Rectal smooth muscle tissue (tissue), 1 donor: ENCODE data around the gene CARD10.

Source experiments
- H3K27ac ChIP-seq: one replicate; pipeline ENCODE4 v1.7.0; 2013; ENCODE audit warnings: low read depth, low read length, inconsistent platforms
- H3K27me3 ChIP-seq: one replicate; pipeline ENCODE4 v1.7.0; 2013; ENCODE audit warnings: low read length; ENCODE audit not compliant: control insufficient read depth, insufficient read depth
- H3K36me3 ChIP-seq: one replicate; pipeline ENCODE4 v1.7.0; 2013; ENCODE audit warnings: low read length; ENCODE audit not compliant: control insufficient read depth, insufficient read depth
- H3K4me1 ChIP-seq: one replicate; pipeline ENCODE4 v1.7.0; 2013; ENCODE audit warnings: low read length; ENCODE audit not compliant: control insufficient read depth, insufficient read depth
- H3K4me3 ChIP-seq: one replicate; pipeline ENCODE4 v1.7.0; 2013; ENCODE audit warnings: low read length
- H3K9ac ChIP-seq: one replicate; pipeline ENCODE4 v1.7.0; 2013; ENCODE audit warnings: low read length

CARD10 gene

DNA sequence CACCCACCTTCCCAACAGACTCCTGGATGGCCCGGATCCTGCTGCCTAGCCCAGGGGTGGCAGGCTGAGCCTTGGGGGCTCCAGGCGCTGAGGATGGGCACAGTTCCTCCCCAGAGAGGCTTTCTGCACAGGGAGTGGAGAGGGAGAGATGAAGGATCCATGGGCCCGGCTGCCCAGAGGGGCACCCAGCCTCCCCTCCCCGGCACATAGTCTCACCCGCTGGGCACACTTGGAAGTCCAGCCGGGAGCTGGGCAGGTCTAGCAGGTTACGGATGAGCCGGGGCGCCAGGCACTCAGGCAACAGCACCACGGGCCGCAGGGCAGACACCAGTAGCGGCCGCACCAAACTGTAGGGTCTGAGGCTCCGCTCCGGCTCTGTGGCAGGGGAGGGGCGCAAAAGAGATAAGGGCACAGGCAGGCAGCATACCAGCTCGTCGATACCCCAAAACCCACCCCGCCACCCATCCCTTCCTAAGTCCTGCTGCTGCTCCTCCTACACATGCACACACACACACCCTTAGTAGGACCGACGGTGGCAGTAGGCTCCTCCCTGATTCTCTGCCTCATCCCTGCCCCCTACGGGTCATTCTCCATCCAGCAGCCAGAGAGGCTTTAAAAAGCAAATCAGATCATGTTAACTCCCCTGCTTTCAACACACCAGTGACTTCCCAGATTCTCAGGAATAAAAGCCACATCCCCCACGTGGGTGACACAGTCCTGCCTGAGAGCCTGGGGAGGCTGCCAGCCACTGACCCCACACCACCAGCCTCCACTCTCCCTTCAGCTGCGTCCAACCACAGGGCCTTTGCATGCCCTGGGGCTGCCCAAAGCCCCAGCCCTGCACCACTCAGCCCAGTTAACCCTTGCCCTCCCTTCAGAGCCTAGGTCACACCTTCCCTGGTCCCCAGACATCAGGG lies 26.5 kb downstream of the CARD10 start:
- Histone ChIP-seq H3K4me1 (no peaks in the 10 kb centered on the region), H3K27me3 (peaks cover 5% of the 10 kb centered on the region), H3K36me3 (peaks cover 5% of the 10 kb centered on the region), H3K4me3 (no peak overlapping the region), H3K27ac (no peak overlapping the region), H3K9ac (no peak overlapping the region)

DNA sequence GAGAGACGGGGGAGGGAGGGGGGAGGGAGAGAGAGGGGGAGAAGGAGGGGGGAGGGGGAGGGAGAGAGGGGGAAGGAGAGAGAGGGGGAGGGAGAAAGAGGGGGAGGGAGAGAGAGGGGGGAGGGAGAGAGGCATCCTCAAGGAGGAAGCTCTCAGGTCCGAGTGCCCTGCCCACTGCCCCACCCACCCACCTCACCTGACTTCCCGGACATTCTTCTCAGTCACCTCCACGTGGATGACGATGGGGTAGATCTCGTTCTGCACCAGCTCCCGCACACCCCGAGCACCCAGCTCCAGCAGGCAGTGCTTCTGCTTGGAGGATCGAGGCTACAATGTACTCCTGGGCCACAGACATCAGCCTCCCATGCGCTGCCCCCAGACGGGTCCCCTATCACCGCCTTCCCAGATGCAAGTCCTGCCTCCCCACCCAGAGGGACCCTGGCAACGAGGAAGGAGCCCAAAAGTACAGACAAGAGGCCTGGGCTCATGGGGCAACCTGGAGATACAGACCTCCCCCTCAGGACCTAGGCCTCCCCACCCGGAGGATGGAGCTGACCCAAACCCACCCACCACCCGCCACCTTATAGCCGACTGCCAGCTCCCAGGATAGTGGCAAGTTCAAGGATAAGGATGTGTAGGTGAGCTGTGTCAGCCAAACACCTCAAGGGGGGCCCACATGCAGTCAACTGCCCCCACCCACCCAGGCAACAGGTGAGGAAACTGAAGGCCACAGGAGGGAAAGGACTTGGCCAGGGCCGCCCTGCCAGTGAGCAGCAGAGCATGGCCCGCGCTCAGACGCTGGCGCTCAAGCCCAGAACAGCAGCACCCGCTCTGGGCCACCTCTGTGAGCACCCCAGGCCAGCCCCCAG lies 27.4 kb downstream of the CARD10 start:
- no peak overlapping the region for H3K9ac ChIP-seq
- no peak overlapping the region for H3K4me3 ChIP-seq
- H3K36me3 ChIP-seq: peaks cover 5% of the 10 kb centered on the region
- H3K4me1 ChIP-seq: no peaks in the 10 kb centered on the region
- H3K27me3 ChIP-seq: peaks cover 3% of the 10 kb centered on the region
- no peak overlapping the region for H3K27ac ChIP-seq

DNA sequence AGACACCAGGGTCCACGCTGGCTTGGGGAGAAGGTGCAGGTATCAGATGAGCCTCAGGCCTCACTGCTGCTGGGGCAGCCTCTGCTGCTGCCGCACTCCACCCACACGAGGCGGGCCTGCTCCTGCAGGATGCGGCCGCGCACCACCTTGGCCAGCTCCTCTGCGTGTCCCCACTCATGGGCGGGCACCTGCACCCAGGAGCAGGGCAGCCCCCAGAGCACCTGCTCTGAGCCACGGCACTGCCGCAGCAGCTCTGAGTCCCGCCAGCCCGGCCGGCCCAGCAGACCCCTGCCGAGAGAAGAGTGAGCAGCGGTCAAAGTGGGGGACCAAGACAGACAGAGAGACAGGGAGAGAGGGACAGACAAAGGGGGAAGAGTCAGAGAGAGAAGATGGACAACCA lies 28.1 kb downstream of the CARD10 start:
- no peaks in the 10 kb centered on the region for H3K4me1 ChIP-seq
- H3K27me3 ChIP-seq: peaks cover 2% of the 10 kb centered on the region
- peaks cover 1% of the 10 kb centered on the region for H3K36me3 ChIP-seq
- no peak overlapping the region for H3K27ac ChIP-seq
- no peak overlapping the region for H3K4me3 ChIP-seq
- no peak overlapping the region for H3K9ac ChIP-seq

DNA sequence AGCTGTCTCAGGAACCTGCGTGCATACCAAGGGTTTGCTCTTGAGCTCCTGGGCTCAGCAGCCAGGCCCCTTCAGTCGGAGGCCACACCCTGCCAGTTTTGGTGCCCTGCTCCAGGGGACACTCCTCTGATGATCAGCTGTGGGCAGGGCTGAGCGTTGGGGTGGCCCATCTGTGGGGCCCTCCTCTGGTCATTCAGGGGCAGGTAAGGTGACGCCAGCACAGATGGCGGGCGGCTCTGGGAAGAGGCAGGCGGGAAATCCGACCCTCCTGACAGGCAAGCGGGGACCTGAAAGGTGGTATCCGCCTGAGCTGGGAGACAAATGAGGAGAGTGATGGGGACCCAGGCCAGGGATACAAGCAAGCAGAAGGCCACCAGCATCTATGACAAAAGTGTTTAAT lies 29.2 kb downstream of the CARD10 start:
- Histone ChIP-seq H3K27ac (no peak overlapping the region), H3K27me3 (peaks cover 2% of the 10 kb centered on the region), H3K4me1 (no peaks in the 10 kb centered on the region), H3K9ac (no peak overlapping the region), H3K4me3 (no peak overlapping the region), H3K36me3 (no peaks in the 10 kb centered on the region)

DNA sequence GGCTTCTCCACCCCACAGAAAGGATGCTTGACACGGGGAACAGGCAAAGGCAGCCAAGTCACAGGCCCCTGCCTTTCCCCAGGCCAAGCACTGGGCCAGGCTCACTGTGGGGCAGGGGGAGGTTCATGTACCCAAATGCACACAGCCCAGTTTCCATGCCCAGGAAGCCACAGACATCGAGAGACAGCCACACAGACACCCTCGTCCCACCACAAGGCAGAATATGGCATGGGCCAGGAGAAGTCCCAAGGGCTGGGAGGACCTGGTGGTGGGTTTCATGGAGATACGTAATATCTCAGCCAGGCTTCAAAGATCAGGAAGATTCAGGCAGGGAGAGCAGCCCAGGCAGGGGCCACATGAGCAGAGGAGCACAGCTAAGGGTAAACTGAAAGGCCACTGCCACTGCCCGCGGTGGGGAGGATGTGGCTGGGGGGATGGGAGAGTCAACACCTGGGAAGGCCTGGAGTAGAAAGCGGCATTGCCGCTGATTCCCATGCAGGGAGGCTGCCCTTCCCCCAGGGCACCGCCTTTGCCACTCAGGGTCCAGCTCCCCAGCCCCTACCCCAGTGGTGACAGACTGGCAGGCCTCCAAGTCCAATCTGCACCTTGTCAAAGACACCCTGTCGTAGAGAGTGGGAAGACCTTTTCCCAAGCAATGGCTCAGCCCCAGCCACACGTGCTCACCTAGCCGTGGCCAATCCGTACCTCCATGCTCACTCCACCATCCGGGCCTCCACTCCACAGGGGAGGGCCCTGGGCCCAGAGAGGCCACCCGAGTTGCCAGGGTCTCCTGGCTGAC lies 30.7 kb downstream of the CARD10 start:
- no peaks in the 10 kb centered on the region for H3K27me3 ChIP-seq
- H3K9ac ChIP-seq: no peak overlapping the region
- H3K27ac ChIP-seq: no peak overlapping the region
- H3K4me1 ChIP-seq: no peaks in the 10 kb centered on the region
- H3K36me3 ChIP-seq: no peaks in the 10 kb centered on the region
- H3K4me3 ChIP-seq: no peak overlapping the region

DNA sequence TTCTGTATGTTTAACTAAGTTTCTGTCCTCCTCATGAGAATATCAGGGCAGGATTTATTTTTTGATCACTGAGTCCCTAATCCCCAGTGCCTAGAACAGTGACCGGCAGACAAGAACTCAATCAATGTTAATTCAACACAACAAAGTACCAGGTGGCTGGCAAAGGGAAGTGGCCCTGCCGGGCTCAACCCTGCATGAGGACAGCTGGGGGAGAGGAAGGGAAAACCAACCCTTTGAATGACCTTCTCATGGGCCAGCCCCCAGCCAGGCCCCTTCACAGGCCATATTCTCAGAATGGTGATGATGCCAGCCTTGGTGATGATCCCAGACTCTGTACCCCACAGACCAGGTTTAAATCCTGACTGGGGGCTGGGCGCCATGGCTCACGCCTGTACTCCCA lies 31.6 kb downstream of the CARD10 start:
- Histone ChIP-seq H3K4me1 (no peaks in the 10 kb centered on the region), H3K36me3 (no peaks in the 10 kb centered on the region), H3K4me3 (no peak overlapping the region), H3K9ac (no peak overlapping the region), H3K27ac (no peak overlapping the region), H3K27me3 (no peaks in the 10 kb centered on the region)

DNA sequence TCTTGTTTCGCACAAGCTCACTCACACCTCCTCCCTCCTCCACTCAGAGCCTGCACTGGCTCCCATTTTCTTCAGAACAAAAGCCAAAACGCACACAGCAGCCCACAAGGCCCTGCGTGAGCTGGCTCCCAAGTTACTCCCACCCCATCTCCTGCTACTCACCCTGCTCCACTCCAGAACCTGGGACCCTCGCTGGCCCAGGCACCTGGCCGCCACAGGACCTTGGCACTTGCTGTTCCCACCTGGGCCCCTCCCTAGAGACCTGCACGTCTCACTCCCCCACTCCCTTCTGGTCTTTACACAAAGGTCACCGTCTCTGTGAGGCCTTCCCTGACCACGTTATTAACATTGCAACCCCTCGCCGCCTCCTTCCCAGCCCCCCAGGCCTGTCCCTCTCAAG lies 32.1 kb downstream of the CARD10 start:
- Histone ChIP-seq H3K9ac (no peak overlapping the region), H3K36me3 (no peaks in the 10 kb centered on the region), H3K27ac (no peak overlapping the region), H3K4me3 (no peak overlapping the region), H3K27me3 (no peaks in the 10 kb centered on the region), H3K4me1 (no peaks in the 10 kb centered on the region)

DNA sequence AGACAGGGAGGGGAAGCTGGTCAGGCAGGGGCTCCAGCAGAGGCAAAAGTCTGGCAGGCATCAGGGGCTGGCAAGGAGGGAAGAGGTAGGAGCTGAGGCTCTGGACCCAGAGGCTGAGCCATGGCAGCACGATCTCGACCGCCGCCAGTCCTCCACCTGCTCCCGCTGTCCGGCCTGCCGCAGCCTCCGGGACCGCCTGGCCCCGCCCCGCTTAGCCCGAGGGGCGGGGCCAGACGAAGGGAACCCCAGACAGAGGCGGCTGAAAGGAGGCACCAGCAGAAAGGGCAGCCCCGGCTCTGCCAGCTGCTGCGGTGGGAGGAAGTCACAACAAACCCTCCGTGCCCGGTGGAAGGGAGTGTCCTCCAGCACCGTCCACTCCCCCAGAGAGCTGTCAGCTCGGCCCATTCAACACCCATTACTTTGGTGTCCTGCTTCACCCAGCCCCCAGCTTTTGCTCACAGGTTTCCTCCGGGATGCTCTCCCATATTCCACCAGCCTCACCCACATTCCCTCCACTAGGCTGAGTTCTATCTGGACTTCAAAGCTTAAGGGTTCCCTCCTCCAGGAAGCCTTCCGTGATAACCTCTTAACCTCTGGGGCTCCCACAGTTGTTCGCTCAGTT lies 32.9 kb downstream of the CARD10 start, which contains the start of gene MFNG:
TSS of gene MFNG (minus strand) at position 161 of the 622 bp plus-strand sequence. CDS start 207 bp downstream, outside the sequence.
- no peak within 1 kb of the TSS for H3K27ac ChIP-seq
- no peaks in the 10 kb centered on the region for H3K36me3 ChIP-seq
- H3K27me3 ChIP-seq: no peaks in the 10 kb centered on the region
- H3K4me3 ChIP-seq: peak within 1 kb of the TSS; percentile 60
- H3K9ac ChIP-seq: peak within 1 kb of the TSS; percentile 57
- H3K4me1 ChIP-seq: no peaks in the 10 kb centered on the region

DNA sequence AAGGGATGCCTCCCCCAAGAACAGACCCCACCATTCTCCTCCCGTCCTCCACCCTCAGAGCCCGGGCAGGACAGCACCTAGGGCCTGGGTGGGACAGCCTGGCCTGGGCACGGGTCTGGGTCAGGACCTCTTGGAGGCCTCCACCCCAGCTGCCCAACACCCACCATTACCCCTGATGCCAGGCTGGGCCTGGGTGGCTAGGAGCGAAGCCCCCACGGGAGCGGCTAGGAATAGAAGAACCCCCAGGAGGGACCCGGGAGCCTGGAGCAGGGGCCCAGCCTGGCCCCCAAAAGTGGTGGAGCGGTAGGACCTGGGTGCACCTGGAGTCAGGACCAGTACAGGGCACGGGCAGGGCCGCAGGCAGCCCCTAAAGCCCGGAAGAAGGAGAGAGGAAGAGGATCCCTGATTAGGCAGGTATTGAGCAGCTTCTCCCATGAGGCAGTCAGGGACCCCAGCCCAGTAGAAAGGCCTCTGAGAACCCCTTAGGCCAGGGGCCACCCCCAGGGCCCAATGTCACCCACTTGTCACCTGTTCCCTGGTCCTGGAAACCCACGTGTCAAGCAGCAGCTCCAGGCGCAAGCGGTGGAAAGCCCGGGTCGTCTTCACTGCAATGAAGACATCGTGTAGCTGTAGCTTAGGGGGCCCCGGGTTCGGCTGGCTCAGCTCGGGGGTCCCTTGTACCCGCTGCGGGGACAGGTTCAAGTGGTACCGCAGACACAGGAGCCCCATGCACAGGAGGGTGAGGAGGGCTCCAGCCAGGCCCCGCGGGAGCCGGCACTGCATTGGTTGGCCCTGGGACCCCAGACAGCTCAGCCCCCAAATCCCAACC lies 33.6 kb downstream of the CARD10 start:
- H3K27ac ChIP-seq: no peak overlapping the region
- no peaks in the 10 kb centered on the region for H3K36me3 ChIP-seq
- peak overlapping the region; percentile 57 for H3K9ac ChIP-seq
- peak overlapping the region; percentile 60 for H3K4me3 ChIP-seq
- no peaks in the 10 kb centered on the region for H3K27me3 ChIP-seq
- H3K4me1 ChIP-seq: no peaks in the 10 kb centered on the region

DNA sequence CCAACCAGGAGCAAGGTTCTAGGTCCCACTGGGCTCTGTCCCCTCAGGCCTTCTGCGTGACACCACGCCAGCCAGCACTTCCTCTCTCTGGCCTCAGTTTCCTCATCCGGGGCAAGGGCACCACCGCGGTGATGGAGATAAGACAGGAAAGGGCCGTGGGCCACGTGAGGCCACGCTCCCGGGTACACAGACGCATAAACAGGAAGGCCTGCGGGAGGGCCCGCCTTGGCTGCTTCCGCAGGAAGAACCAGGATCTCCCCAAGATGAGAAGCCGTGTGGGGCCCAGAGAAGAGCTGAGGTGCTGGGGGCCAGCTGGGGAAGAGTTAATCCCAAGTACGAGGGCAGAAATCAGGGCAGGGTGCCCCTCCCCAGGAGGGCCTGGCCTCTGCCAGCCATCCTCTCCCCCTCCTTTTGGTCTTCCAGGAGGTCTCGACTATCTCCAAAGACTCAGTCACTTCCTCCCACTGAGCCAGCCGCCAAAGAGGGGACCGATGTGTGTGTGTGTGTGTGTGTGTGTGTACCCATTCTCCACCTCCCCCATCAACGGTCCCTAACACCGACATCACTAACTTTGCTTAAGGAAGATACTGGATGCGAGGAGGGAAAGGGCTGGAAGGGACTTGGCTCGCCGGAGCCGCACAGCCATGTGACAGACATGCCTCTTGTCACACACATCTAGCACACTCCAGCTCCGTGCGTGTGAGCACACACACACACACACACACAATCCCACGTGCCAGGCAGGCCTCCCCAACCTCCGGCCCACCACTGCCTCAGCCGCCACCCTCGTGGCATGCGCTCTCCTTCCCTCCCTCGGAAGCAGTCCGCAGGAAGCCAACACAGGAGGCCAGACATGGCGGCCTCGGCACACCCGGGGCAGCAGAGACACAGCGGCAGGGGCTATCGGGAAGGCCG lies 34.5 kb downstream of the CARD10 start:
- Histone ChIP-seq H3K4me3 (peak overlapping the region; percentile 60), H3K9ac (peak overlapping the region; percentile 57), H3K27ac (no peak overlapping the region), H3K27me3 (no peaks in the 10 kb centered on the region), H3K4me1 (no peaks in the 10 kb centered on the region), H3K36me3 (no peaks in the 10 kb centered on the region)
